GM21367 (cell line): ENCODE data around the gene LDLRAD3.

ENCODE experiments used
- ATAC-seq: cut with Tn5 transposase; IDR thresholded peaks from one replicate; pipeline ENCODE4 v1.9.1; 2021; ENCODE audit not compliant: unreplicated experiment

LDLRAD3 gene

DNA sequence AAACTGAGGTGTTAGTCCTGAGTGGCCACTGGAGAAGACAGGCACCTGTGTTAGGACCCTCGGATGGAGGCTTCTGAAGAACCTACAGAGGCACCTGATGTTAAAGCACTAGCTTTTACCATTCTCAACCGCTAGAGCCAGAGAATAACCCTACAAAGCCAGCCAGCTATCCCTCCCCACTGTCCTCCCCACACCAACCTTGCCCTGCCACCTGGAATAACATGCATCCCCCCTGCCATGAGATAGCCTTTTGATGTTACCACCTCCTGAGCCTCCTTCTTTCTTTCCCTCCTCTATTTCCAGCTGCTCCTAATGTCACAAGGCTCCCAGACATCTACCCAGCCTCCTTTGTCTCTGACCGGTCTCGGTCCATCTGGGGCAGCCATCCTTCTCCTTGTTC lies 317.2 kb downstream of the LDLRAD3 start:
- no peak for ATAC-seq

DNA sequence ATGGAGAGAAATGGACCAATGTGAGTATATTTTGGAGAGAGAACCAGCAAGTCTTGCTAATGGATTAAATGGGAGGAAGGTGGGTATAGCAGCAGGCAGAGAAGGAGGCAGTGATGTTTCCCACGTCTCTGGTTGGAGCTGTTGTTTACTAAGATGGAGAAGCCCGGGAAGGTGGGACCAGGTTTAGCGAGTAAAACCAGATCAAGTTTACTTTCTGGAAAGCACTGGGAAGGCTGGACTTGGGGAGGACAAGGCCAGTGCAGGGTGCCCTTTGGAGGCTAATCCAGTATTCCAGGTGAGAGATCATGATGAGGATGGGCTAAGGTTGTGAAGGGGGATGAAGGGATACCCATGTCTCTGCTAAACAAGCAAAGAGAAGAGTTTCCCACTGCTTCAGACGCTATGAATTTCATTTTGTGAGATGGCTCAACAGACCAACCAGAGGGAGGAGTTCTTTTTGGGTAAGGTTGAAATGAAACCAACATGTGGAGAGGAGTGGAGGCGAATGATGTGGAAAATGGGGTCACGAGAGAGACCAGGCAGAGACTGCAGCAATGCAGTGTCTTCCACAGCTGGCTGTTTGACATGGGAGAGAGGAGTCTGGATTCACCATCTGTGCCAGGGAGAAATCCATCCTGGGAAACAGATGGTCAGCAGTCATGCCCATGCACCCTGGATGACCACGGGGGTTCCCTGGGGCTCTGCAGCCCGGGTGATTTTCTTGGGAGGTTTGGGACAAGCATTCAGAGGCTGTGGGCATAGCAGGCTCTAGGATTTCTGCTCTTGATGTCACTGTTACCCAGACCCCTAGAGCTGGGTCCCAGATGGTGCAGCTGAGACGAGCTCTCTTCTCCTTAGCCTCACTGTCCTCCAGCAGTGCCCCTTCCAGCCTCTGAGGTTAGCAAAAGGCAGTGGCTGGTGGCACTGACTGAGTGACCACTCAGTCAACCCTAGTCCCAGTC lies 320.4 kb downstream of the LDLRAD3 start:
- ATAC-seq: no peak

DNA sequence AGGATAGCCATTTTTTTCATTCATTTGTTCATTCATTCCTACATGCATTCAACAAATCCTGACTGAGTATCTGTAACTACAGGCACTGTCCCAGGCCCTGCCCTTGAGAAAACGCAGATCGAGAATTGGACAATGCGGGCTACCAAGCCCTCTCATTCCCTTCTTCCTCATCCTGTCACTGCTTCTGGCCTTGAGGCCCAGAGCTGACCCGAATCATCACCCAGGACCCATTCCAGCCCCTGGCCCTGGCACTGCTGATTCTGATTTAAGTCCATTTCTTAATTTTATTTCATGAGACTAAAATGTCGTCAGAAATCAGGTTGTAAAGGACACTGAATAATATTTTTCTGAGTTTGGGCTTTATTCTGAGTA lies 321.1 kb downstream of the LDLRAD3 start:
- ATAC-seq: no peak

GRCh38 chr11:36265793-36266628 lies 322.1 kb downstream of the LDLRAD3 start:
- peak; percentile 64 for ATAC-seq

- ATAC-seq: no peak
These were observed 322.9 kb downstream of the LDLRAD3 start for GRCh38 chr11:36266767-36267166.

GRCh38 chr11:36268337-36268985 lies 324.6 kb downstream of the LDLRAD3 start:
- ATAC-seq: no peak

DNA sequence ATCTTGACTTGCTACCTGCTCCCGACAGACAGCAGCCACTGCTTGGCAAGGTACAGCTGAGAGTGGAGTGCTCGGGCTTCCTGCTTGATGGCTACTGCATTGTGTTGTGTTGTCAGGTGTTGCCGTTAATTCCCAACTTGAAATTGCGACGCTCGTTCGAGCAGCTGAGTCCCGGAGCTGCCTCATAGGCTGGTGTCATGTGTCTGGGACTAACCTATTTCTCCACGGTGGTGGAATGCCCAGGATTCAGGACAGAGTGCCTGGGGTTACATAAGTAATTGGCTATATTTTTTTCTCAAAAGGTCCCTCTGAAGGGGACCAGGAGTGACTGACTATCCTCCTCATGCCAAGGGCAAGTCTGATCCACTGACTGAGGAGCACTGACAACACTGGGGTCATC lies 326.8 kb downstream of the LDLRAD3 start:
- no peak for ATAC-seq

DNA sequence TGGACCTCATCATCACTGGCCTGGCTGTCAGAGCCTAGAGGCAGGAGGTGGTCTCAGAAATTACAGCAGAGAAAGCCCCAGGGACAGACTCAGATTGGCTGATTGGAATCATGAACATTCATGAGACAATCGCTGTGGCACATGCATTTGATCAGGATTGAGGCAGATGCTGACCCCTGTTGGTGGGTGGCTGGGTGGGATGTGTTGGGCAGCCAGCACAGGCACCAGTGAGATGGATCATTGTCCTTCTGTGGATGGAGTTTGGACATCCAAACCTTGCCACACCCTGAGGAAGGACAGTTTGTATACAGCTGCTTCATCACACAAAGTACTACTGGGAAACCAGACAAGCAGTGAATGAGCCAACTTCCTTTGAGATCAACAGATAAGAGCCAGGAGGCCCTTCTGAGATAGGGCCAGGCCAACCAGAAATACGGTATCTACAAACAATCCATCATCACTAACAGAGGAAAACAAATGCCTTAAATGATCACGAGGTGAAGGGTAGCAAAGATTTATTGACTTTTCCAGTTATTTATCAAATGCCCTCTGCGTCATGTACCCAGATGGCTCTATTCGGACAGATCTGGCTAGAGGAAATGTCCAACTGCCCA lies 328.0 kb downstream of the LDLRAD3 start:
- no peak for ATAC-seq

DNA sequence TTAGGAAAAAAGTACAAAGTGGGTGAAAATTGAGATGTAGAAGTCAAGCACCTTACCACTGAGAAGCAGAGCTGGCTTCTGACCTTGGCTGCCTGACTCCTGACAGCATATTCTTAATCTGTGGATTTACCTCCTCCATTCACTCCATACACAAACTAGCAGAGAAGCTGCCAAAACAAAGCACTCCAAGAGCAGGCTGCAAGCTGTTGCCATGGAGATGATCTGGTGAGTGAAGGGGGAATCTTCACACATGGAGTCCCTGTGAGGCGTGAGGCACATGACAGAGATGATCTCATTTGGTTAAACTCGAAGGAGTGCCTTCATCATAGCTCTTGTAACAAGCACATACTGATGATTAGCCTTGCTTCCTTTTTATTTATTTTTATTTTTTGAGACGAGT lies 329.2 kb downstream of the LDLRAD3 start:
- ATAC-seq: no peak

DNA sequence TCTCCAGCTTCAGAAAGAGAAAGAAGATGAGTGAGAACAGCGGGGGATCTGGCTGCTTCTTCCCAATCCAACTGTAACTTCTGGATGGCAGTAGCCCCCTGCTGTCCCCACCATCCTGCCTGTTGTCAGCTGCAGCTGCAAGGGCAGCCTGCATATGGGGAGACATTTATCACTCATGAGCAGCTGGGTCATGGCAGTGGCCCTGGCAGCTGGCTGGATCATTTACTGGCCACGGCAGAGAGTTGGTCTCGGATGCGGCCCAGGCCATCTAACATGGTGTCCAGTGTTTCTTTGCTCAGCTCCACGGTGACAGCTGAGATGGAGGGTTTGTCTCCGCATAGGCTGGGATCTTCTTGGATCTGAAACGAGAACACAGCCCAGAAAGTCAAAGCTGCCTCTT lies 330.6 kb downstream of the LDLRAD3 start:
- no peak for ATAC-seq

- ATAC-seq: no peak
These were observed 334.8 kb downstream of the LDLRAD3 start for GRCh38 chr11:36278531-36279282.

GRCh38 chr11:36280531-36280930 lies 336.7 kb downstream of the LDLRAD3 start:
- no peak for ATAC-seq
